Measurements from ENCODE around the gene SPATA17. TPM values are rescaled to one million over a fixed set of nuclear protein-coding genes. Genes with fewer than 3 reads are reported as not detected.

Gene SPATA17, protein sequence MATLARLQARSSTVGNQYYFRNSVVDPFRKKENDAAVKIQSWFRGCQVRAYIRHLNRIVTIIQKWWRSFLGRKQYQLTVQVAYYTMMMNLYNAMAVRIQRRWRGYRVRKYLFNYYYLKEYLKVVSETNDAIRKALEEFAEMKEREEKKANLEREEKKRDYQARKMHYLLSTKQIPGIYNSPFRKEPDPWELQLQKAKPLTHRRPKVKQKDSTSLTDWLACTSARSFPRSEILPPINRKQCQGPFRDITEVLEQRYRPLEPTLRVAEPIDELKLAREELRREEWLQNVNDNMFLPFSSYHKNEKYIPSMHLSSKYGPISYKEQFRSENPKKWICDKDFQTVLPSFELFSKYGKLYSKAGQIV
- total RNA-seq (2022; extraction: Qiagen RNA extraction; ENCODE audit: low read depth), result 1.8 to 3.2 TPM (median 2.6 TPM) in 5 replicates

DNA sequence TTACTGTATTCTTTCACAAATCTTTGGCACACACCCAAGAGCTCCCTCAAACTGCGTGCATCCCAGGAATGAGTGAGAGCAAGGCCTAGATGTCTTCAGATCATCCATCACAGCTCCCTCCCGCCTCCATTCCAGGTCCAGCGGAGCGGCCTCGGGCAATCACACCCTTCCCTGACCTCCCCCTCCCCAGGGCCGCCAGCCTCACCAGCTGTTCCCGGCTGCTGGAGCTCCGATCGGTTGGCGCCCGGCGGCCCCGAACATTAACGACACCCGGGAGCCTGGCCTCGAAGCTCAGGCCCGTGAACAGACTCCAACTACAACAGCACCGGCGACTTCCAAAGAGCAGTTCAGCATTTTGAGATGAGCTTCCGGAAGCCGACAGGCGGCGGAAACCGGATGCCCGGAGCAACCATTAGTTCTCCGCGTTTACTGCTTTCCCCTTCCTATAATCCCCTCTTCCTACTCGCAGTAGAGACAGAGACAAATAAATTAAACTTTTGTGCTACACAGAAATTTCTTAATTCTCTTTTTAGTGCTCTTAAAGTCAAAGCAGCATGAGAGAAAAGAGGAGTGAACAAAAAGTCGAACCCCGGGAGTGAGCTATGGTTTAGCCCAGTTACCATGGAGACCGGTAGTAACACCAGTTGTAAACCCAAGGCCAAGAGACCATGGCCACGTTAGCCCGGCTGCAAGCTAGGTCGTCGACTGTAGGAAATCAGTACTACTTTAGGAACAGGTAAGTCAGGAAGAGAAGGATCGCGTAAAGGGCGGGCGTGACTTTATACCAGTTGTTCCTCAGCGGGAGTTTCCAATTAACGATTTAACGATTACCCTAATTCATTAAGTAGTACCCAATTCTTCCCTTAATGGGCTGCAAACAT, at the start of gene SPATA17, which contains the start of gene GPATCH2:
TSS of gene SPATA17 (plus strand) at position 634 of the 881 bp plus-strand sequence. CDS start at position 669, 35 bp downstream.
TSS of gene GPATCH2 (minus strand) at position 380 of the 881 bp plus-strand sequence. CDS start at position 261, 119 bp downstream.

Other genes starting within 250 kb of the SPATA17 start
- 7.7 to 11.2 TPM (median 8.5 TPM) in 5 replicates for gene GPATCH2, start 254 bp upstream of the SPATA17 start, total RNA-seq (2022; extraction: Qiagen RNA extraction; ENCODE audit: low read depth)

Data from A549 treated with CpdA at 1 μM for 4 hours (cell line).